Ovary (tissue), 3 donors: ENCODE data around the gene PXYLP1.

Experiments used
- CTCF ChIP-seq, 3 donors: fragments of 450-650 bp in 2 of 3; fragments of 200-600 bp in 1 of 3; IDR thresholded peaks; one replicate each; pipeline versions ENCODE4 v1.5.1 to v1.8.0; 2016 to 2022; ENCODE audit warnings: antibody characterized with exemption in 3 of 3, mild to moderate bottlenecking in 1 of 3
- EP300 ChIP-seq: sonication (generic); formaldehyde crosslinking; IDR thresholded peaks from one replicate; pipeline ENCODE4 v1.6.1; 2017; ENCODE audit warnings: antibody characterized with exemption
- POLR2A ChIP-seq: fragments of 450-650 bp; IDR thresholded peaks from one replicate; pipeline ENCODE4 v1.6.1; 2017; ENCODE audit warnings: antibody characterized with exemption, mild to moderate bottlenecking, moderate library complexity
- donor health status: DM: no; HTN: no; CAD: no.

- TF ChIP-seq CTCF (IDR thresholded peaks at IDR 0.05), result no peak
- no peak for TF ChIP-seq EP300
- no peak for TF ChIP-seq POLR2A
Measured at GRCh38 chr3:141278196-141279076, 46.8 kb downstream of the PXYLP1 start.
